KMS-11 (cell line): ENCODE results near the gene LY6G6D.

ENCODE experiments used
- H2AFZ ChIP-seq: fragments of 200-600 bp; sonication (generic); 2 replicates; pipeline ENCODE4 v1.6.1; 2016; ENCODE audit warnings: antibody characterized with exemption, mixed run types, low read depth
- H3K27ac ChIP-seq: fragments of 200-600 bp; sonication (generic); 2 replicates; pipeline ENCODE4 v1.6.1; 2016; ENCODE audit warnings: mild to moderate bottlenecking, mixed run types
- H3K27me3 ChIP-seq: fragments of 200-600 bp; sonication (generic); 2 replicates; pipeline ENCODE4 v1.6.1; 2017; ENCODE audit warnings: mild to moderate bottlenecking, low read depth, mixed run types, moderate library complexity; ENCODE audit not compliant: insufficient read depth
- H3K36me3 ChIP-seq: fragments of 200-600 bp; sonication (generic); 2 replicates; pipeline ENCODE4 v1.6.1; 2017; ENCODE audit warnings: mild to moderate bottlenecking, mixed run types; ENCODE audit not compliant: insufficient read depth
- H3K4me1 ChIP-seq: fragments of 200-600 bp; sonication (generic); 2 replicates; pipeline ENCODE4 v1.6.1; 2016; ENCODE audit warnings: mild to moderate bottlenecking, low read depth, mixed run types; ENCODE audit not compliant: poor library complexity, severe bottlenecking
- H3K4me2 ChIP-seq: fragments of 200-600 bp; sonication (generic); 2 replicates; pipeline ENCODE4 v1.7.0; 2016; ENCODE audit warnings: mild to moderate bottlenecking, mixed run types
- H3K4me3 ChIP-seq: fragments of 200-600 bp; sonication (generic); IDR thresholded peaks from 2 replicates; pipeline ENCODE4 v1.6.1; 2017; ENCODE audit warnings: low read depth, low read length, mixed read lengths; ENCODE audit not compliant: insufficient read depth
- H3K79me2 ChIP-seq: fragments of 200-600 bp; sonication (generic); 2 replicates; pipeline ENCODE4 v1.6.1; 2016; ENCODE audit warnings: low read depth, mixed run types; ENCODE audit not compliant: insufficient read depth
- H3K9ac ChIP-seq: fragments of 200-600 bp; sonication (generic); 2 replicates; pipeline ENCODE4 v1.6.1; 2016; ENCODE audit warnings: mild to moderate bottlenecking, mixed run types
- H4K20me1 ChIP-seq: fragments of 200-600 bp; sonication (generic); 2 replicates; pipeline ENCODE4 v1.6.1; 2016; ENCODE audit warnings: mild to moderate bottlenecking, mixed run types; ENCODE audit not compliant: insufficient read depth
- CTCF ChIP-seq: fragments of 200-600 bp; sonication (generic); conservative IDR thresholded peaks from 2 replicates; pipeline ENCODE4 v1.6.1; 2017; ENCODE audit warnings: low read depth, mild to moderate bottlenecking, antibody characterized with exemption, low read length, moderate library complexity, mixed read lengths

Gene LY6G6D

GRCh38 chr6:31697555-31697954 lies 17.6 kb upstream of the LY6G6D start:
- H3K9ac ChIP-seq, result no peak overlapping the region
- TF ChIP-seq CTCF, result no peak
- H3K4me1 ChIP-seq, result peaks cover 22% of the 10 kb centered on the region
- H3K4me3 ChIP-seq, result no peak overlapping the region
- no peaks in the 10 kb centered on the region for H3K27me3 ChIP-seq
- H3K4me2 ChIP-seq, result no peak overlapping the region
- H4K20me1 ChIP-seq, result no peaks in the 10 kb centered on the region
- H3K27ac ChIP-seq, result peak overlapping the region; percentile 34; the same call in 1 of the 2 replicates
- peaks cover 10% of the 10 kb centered on the region; the same call in 1 of the 2 replicates for H3K79me2 ChIP-seq
- no peaks in the 10 kb centered on the region for H3K36me3 ChIP-seq
- no peak overlapping the region for H2AFZ ChIP-seq

DNA sequence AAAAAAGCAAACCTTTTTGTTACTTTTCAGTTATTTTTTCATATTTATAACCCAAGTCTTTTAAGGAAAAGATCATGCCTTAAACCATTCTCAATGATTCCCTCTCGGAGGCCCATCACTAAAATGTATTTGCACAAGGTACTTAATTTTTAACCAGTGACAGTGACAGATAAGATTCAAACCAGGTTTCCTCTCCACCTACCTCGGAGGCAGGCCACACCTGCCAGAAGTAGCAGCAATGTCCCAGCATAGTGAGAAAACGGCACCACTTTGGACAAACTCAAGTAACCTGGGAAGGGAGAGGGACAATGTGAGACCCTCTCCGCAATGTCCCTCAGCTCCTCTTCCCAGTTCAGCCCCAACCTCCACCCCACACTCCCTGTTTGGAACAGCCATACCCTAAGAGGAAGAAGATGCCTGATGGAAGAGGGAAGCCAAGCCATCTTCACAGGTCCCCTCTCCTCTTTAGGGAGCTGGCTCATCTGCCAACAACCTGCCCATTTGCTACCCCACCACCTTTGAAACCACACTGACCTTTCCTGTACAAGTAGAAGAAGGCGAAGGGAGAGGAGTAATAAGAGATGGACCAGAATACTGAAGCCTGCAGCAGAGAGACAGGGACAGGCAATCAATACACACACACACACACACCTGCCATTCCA lies 14.3 kb upstream of the LY6G6D start:
- peaks cover 11% of the 10 kb centered on the region; the same call in 1 of the 2 replicates for H3K79me2 ChIP-seq
- no peak overlapping the region for H3K9ac ChIP-seq

GRCh38 chr6:31701666-31702404 lies 13.3 kb upstream of the LY6G6D start:
- Histone ChIP-seq H3K79me2 (peaks cover 11% of the 10 kb centered on the region; the same call in 1 of the 2 replicates), H3K4me3 (no peak overlapping the region), H3K4me1 (peaks cover 27% of the 10 kb centered on the region), H3K27ac (peak overlapping the region; percentile 62; the same call in 1 of the 2 replicates), H3K36me3 (no peaks in the 10 kb centered on the region), H4K20me1 (no peaks in the 10 kb centered on the region), H3K27me3 (no peaks in the 10 kb centered on the region), H3K9ac (peak overlapping the region; percentile 79; the same call in 1 of the 2 replicates), H3K4me2 (peak overlapping the region; percentile 77), H2AFZ (peak overlapping the region; percentile 92; the same call in 1 of the 2 replicates)
- no peak for TF ChIP-seq CTCF

More for the DNA sequence above, 14.3 kb upstream of the LY6G6D start:
- H3K27me3 ChIP-seq, result no peaks in the 10 kb centered on the region
- H3K4me1 ChIP-seq, result peaks cover 27% of the 10 kb centered on the region
- no peak overlapping the region; the same call in 1 of the 2 replicates for H3K4me2 ChIP-seq
- no peak overlapping the region for H3K27ac ChIP-seq
- H3K4me3 ChIP-seq, result no peak overlapping the region
- H4K20me1 ChIP-seq, result no peaks in the 10 kb centered on the region
- H3K36me3 ChIP-seq, result no peaks in the 10 kb centered on the region
- no peak overlapping the region for H2AFZ ChIP-seq
- no peak for TF ChIP-seq CTCF

GRCh38 chr6:31702405-31702818 lies 12.7 kb upstream of the LY6G6D start:
- peak overlapping the region; percentile 62 for H3K27ac ChIP-seq
- H3K4me1 ChIP-seq, result peaks cover 25% of the 10 kb centered on the region
- H2AFZ ChIP-seq, result peak overlapping the region; percentile 92
- H3K9ac ChIP-seq, result peak overlapping the region; percentile 79; the same call in 1 of the 2 replicates
- 0 out of 2 replicates have a peak, but pooled peaks cover 11% of the 10 kb centered on the region for H3K79me2 ChIP-seq
- no peaks in the 10 kb centered on the region for H3K36me3 ChIP-seq
- H4K20me1 ChIP-seq, result no peaks in the 10 kb centered on the region
- TF ChIP-seq CTCF, result no peak
- H3K27me3 ChIP-seq, result 0 out of 2 replicates have a peak, but pooled peaks cover 2% of the 10 kb centered on the region
- no peak overlapping the region for H3K4me3 ChIP-seq
- H3K4me2 ChIP-seq, result peak overlapping the region; percentile 77
